Stimulated activated naive CD4-positive, alpha-beta T cell (primary cell): ENCODE results near the gene RNF186.

ENCODE experiments used
- DNase-seq, 6 experiments: peaks; one replicate each; lab custom pipeline; 2025; lab: John Stamatoyannopoulos, UW

RNF186 gene

DNA sequence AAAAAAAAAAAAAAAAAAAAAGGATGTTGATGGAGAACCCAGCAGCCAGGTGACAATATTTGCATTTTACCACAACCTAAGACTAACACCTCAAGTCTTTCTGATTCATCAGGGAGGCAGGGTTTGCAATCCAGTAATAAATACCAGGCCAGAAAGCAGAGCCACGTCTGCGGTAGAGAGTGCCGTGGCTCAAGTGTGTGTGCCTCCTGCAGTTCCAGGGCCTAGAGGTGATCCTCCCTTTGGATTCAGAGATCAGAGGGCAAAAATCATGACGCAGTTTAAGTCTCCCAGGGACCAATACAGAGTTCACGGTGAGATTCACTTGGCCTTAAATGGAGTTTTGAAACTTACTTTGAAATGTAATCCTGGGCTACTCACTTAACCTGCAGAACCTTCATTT, 50.2 kb downstream of the RNF186 start:
- DNase-seq, result no peak
